Stimulated activated CD4-positive, alpha-beta T cell treated with anti-CD3 and anti-CD28 coated beads, Interleukin-12 subunit alpha, Interleukin-12 subunit beta, amount 100 ng/mL, for 48 hours (primary cell): ENCODE measurements around the gene B9D1.

Experiments used
- DNase-seq, 3 donors: peaks; one replicate each; pipeline ENCODE4 v3.0.0-alpha.2; 2020; ENCODE audit warnings: low read depth in 2 of 3, low spot score in 1 of 3

The B9D1 gene

GRCh38 chr17:19388791-19389785 is 26.6 kb upstream of the B9D1 start:
- no peak for DNase-seq

GRCh38 chr17:19387921-19388521 is 25.5 kb upstream of the B9D1 start:
- no peak for DNase-seq

- DNase-seq = no peak
These were observed 24.7 kb upstream of the B9D1 start, which contains the start of gene MFAP4 for GRCh38 chr17:19386974-19387920. Gene MFAP4 (minus strand): TSS chr17:19387190. CDS start chr17:19387155, 35 bp downstream.

- DNase-seq = no peak
These were observed 23.8 kb upstream of the B9D1 start for GRCh38 chr17:19386051-19386929.

- DNase-seq = no peak
These were observed 23.0 kb upstream of the B9D1 start for GRCh38 chr17:19385521-19385983.

- DNase-seq = no peak
These were observed 22.3 kb upstream of the B9D1 start for GRCh38 chr17:19384723-19385391.

- no peak for DNase-seq
These were observed 21.4 kb upstream of the B9D1 start for GRCh38 chr17:19383681-19384470.

- no peak for DNase-seq
These were observed 20.3 kb upstream of the B9D1 start for GRCh38 chr17:19382531-19383444.

GRCh38 chr17:19381741-19382444 is 19.4 kb upstream of the B9D1 start:
- no peak for DNase-seq

GRCh38 chr17:19381361-19381740 is 18.8 kb upstream of the B9D1 start:
- DNase-seq = no peak

- no peak for DNase-seq
These were observed 18.2 kb upstream of the B9D1 start for GRCh38 chr17:19380481-19381301.

- DNase-seq = no peak
These were observed 17.0 kb upstream of the B9D1 start for GRCh38 chr17:19379361-19380065.

GRCh38 chr17:19378416-19379360 is 16.2 kb upstream of the B9D1 start, which contains the start of gene MAPK7:
Gene MAPK7 (plus strand): TSS chr17:19378498. CDS start chr17:19378901, 403 bp downstream.
- no peak for DNase-seq
